Liver (tissue), 9 donors: ENCODE measurements around the gene CAMKMT. TPM values are rescaled to one million over a fixed set of nuclear protein-coding genes. Genes with fewer than 3 reads are reported as not detected.

Source experiments
- DNase-seq: peaks from one replicate; pipeline ENCODE4 v3.0.0-alpha.2; 2017; ENCODE audit warnings: low spot score
- H3K27ac ChIP-seq, 2 donors: one replicate each; pipeline ENCODE4 v1.7.0; 2013; ENCODE audit warnings: inconsistent platforms in 2 of 2, low read length in 2 of 2, control low read depth in 1 of 2, low read depth in 1 of 2, mild to moderate bottlenecking in 1 of 2
- H3K27me3 ChIP-seq, 4 donors: one replicate each; pipeline versions ENCODE4 v1.6.1 to v1.7.0; 2013; ENCODE audit warnings: low read length in 3 of 4, inconsistent platforms in 1 of 4, mild to moderate bottlenecking in 1 of 4, moderate library complexity in 1 of 4; ENCODE audit not compliant: control insufficient read depth in 4 of 4, insufficient read depth in 4 of 4
- H3K36me3 ChIP-seq, 4 donors: one replicate each; pipeline versions ENCODE4 v1.6.1 to v1.7.0; 2013; ENCODE audit warnings: low read length in 3 of 4, mild to moderate bottlenecking in 3 of 4, low read depth in 1 of 4, moderate library complexity in 1 of 4; ENCODE audit not compliant: control insufficient read depth in 4 of 4, insufficient read depth in 3 of 4
- H3K4me1 ChIP-seq, 4 donors: one replicate each; pipeline versions ENCODE4 v1.6.1 to v1.7.0; 2013; ENCODE audit warnings: low read length in 3 of 4, mild to moderate bottlenecking in 3 of 4, moderate library complexity in 1 of 4; ENCODE audit not compliant: control insufficient read depth in 4 of 4, insufficient read depth in 4 of 4
- H3K4me3 ChIP-seq, 3 donors: one replicate each; pipeline versions ENCODE4 v1.6.1 to v1.7.0; 2013; ENCODE audit warnings: low read length in 3 of 3, control low read depth in 1 of 3, low read depth in 1 of 3, mild to moderate bottlenecking in 1 of 3
- H3K9ac ChIP-seq, 2 donors: one replicate each; pipeline ENCODE4 v1.7.0; 2013; ENCODE audit warnings: low read length in 2 of 2, mild to moderate bottlenecking in 2 of 2, moderate library complexity in 2 of 2, control low read depth in 1 of 2, low read depth in 1 of 2
- H3K9me3 ChIP-seq, 4 donors: one replicate each; pipeline versions ENCODE4 v1.6.1 to v1.7.0; 2013; ENCODE audit warnings: low read length in 3 of 4; ENCODE audit not compliant: control insufficient read depth in 4 of 4
- FOXA1 ChIP-seq: IDR thresholded peaks from 2 replicates; pipeline ENCODE4 v1.6.1; 2016; ENCODE audit warnings: antibody characterized with exemption
- GABPA ChIP-seq, 2 donors: IDR thresholded peaks in 1 of 2; conservative IDR thresholded peaks in 1 of 2; 2 replicates each; pipeline ENCODE4 v1.6.1; 2016; ENCODE audit warnings: antibody characterized with exemption in 2 of 2, mild to moderate bottlenecking in 1 of 2, moderate library complexity in 1 of 2
- HNF4A ChIP-seq, 2 donors: conservative IDR thresholded peaks; 2 replicates each; pipeline ENCODE4 v1.6.1; 2016; ENCODE audit warnings: antibody characterized with exemption in 2 of 2, mild to moderate bottlenecking in 2 of 2
- HNF4G ChIP-seq: IDR thresholded peaks from 2 replicates; pipeline ENCODE4 v1.6.1; 2016; ENCODE audit warnings: antibody characterized with exemption
- JUND ChIP-seq, 2 donors: IDR thresholded peaks; 2 replicates each; pipeline ENCODE4 v1.6.1; 2016; ENCODE audit warnings: antibody characterized with exemption in 2 of 2
- NR2F2 ChIP-seq: IDR thresholded peaks from 2 replicates; pipeline ENCODE4 v1.6.1; 2016; ENCODE audit warnings: antibody characterized with exemption
- RAD21 ChIP-seq, 2 donors: IDR thresholded peaks; 2 replicates each; pipeline ENCODE4 v1.6.1; 2016; ENCODE audit warnings: antibody characterized with exemption in 2 of 2, mild to moderate bottlenecking in 2 of 2
- RXRA ChIP-seq, 2 donors: IDR thresholded peaks; 2 replicates each; pipeline ENCODE4 v1.6.1; 2017 to 2018; ENCODE audit warnings: antibody characterized with exemption in 2 of 2, mild to moderate bottlenecking in 1 of 2
- SP1 ChIP-seq: IDR thresholded peaks from 2 replicates; pipeline ENCODE4 v1.6.1; 2018; ENCODE audit warnings: antibody characterized with exemption, mild to moderate bottlenecking
- TAF1 ChIP-seq: conservative IDR thresholded peaks from 2 replicates; pipeline ENCODE4 v1.6.1; 2016; ENCODE audit warnings: antibody characterized with exemption, mild to moderate bottlenecking
- YY1 ChIP-seq: IDR thresholded peaks from 2 replicates; pipeline ENCODE4 v1.6.1; 2016; ENCODE audit warnings: antibody characterized with exemption, mild to moderate bottlenecking
- WGBS: extraction: QIAGEN DNeasy Blood & Tissue Kit; methylation state at CpG from one replicate; pipeline ENCODE4 v1.1.7; 2013; 5-methylcytosine and 5-hydroxymethylcytosine counted together
- polyA plus RNA-seq, 2 donors: library from polyadenylated mRNA; stranded (reverse) in 1 of 2; unstranded in 1 of 2; fragments of 200-250 nt in 1 of 2; fragments of >200 nt in 1 of 2; fragmentation: Nextera tagmentation in 1 of 2; extraction: Ambion mirVana in 1 of 2; gene quantifications; one replicate each; pipeline versions ENCODE4 v1.2.1 to v1.2.3, GENCODE V29; 2013 to 2015
- total RNA-seq, 2 donors: library from RNA; depleted of rRNA; stranded (reverse); fragments of >200 nt; gene quantifications; one replicate each; pipeline ENCODE4 v1.2.3, GENCODE V29; 2014
- TF ChIP-seq, protein P1 (sequence below): IDR thresholded peaks from 2 replicates; pipeline ENCODE4 v1.6.1; 2016; ENCODE audit warnings: antibody characterized with exemption, mild to moderate bottlenecking
- TF ChIP-seq, protein P2 (sequence below): IDR thresholded peaks from 2 replicates; pipeline ENCODE4 v1.6.1; 2016; ENCODE audit warnings: antibody characterized with exemption
- TF ChIP-seq, protein P3 (sequence below): fragments of 150-350 bp; IDR thresholded peaks from 2 replicates; pipeline ENCODE4 v1.5.1; 2017; ENCODE audit warnings: improper control_type of control experiment, low read depth, low read length; ENCODE audit not compliant: missing input control
- TF ChIP-seq, protein P4 (sequence below): IDR thresholded peaks from 2 replicates; pipeline ENCODE4 v1.6.1; 2016; ENCODE audit warnings: antibody characterized with exemption
- TF ChIP-seq, protein P5 (sequence below): IDR thresholded peaks from 2 replicates; pipeline ENCODE4 v1.6.1; 2016; ENCODE audit warnings: antibody characterized with exemption
- donor health status: healthy.
- donor health status: healthy.
- donor health status: healthy.
- donor health status: healthy.
- donor health status: healthy.

The CAMKMT gene
- total and polyA plus RNA-seq, 4 donors, result 1.5 to 12.7 (median 7.1) TPM

DNA sequence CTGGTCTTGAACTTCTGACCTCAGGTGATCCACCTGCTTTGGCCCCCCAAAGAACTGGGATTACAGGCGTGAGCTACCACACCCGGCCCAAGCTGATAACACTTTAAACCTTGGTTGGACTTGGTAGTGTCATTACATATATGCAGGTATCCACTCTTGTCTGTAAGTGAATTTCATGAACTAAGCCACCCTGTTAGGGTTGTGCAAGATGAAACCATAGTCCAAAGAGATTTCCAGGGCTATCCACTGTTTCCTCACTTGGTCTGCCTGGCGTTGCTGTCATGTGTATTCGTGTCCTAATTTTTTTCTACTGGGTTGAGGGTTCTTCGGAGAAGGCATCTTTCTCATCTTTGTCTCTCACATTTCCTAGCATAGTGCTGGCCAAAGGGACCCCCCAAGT lies 203.0 kb downstream of the CAMKMT start:
- H3K36me3 ChIP-seq, result no peaks in the 10 kb centered on the region
- H3K9ac ChIP-seq, result no peak overlapping the region
- no peak overlapping the region for H3K4me3 ChIP-seq
- no peak overlapping the region for H3K27ac ChIP-seq
- no peak for DNase-seq
- TF ChIP-seq, protein P1, sequence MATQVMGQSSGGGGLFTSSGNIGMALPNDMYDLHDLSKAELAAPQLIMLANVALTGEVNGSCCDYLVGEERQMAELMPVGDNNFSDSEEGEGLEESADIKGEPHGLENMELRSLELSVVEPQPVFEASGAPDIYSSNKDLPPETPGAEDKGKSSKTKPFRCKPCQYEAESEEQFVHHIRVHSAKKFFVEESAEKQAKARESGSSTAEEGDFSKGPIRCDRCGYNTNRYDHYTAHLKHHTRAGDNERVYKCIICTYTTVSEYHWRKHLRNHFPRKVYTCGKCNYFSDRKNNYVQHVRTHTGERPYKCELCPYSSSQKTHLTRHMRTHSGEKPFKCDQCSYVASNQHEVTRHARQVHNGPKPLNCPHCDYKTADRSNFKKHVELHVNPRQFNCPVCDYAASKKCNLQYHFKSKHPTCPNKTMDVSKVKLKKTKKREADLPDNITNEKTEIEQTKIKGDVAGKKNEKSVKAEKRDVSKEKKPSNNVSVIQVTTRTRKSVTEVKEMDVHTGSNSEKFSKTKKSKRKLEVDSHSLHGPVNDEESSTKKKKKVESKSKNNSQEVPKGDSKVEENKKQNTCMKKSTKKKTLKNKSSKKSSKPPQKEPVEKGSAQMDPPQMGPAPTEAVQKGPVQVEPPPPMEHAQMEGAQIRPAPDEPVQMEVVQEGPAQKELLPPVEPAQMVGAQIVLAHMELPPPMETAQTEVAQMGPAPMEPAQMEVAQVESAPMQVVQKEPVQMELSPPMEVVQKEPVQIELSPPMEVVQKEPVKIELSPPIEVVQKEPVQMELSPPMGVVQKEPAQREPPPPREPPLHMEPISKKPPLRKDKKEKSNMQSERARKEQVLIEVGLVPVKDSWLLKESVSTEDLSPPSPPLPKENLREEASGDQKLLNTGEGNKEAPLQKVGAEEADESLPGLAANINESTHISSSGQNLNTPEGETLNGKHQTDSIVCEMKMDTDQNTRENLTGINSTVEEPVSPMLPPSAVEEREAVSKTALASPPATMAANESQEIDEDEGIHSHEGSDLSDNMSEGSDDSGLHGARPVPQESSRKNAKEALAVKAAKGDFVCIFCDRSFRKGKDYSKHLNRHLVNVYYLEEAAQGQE, result no peak
- TF ChIP-seq, protein P2, sequence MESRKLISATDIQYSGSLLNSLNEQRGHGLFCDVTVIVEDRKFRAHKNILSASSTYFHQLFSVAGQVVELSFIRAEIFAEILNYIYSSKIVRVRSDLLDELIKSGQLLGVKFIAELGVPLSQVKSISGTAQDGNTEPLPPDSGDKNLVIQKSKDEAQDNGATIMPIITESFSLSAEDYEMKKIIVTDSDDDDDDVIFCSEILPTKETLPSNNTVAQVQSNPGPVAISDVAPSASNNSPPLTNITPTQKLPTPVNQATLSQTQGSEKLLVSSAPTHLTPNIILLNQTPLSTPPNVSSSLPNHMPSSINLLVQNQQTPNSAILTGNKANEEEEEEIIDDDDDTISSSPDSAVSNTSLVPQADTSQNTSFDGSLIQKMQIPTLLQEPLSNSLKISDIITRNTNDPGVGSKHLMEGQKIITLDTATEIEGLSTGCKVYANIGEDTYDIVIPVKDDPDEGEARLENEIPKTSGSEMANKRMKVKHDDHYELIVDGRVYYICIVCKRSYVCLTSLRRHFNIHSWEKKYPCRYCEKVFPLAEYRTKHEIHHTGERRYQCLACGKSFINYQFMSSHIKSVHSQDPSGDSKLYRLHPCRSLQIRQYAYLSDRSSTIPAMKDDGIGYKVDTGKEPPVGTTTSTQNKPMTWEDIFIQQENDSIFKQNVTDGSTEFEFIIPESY, result no peak
- TF ChIP-seq, protein P3, sequence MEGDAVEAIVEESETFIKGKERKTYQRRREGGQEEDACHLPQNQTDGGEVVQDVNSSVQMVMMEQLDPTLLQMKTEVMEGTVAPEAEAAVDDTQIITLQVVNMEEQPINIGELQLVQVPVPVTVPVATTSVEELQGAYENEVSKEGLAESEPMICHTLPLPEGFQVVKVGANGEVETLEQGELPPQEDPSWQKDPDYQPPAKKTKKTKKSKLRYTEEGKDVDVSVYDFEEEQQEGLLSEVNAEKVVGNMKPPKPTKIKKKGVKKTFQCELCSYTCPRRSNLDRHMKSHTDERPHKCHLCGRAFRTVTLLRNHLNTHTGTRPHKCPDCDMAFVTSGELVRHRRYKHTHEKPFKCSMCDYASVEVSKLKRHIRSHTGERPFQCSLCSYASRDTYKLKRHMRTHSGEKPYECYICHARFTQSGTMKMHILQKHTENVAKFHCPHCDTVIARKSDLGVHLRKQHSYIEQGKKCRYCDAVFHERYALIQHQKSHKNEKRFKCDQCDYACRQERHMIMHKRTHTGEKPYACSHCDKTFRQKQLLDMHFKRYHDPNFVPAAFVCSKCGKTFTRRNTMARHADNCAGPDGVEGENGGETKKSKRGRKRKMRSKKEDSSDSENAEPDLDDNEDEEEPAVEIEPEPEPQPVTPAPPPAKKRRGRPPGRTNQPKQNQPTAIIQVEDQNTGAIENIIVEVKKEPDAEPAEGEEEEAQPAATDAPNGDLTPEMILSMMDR, result no peak
- TF ChIP-seq RAD21 (IDR thresholded peaks at IDR 0.05), result peak in 1 of 2 donors; percentile 45
- TF ChIP-seq TAF1, result no peak
- TF ChIP-seq FOXA1, result no peak
- no peak for TF ChIP-seq GABPA (IDR thresholded peaks at IDR 0.05 in 1 of 2, conservative IDR thresholded peaks at IDR 0.05 in 1 of 2)
- peak; percentile 58 for TF ChIP-seq HNF4G
- TF ChIP-seq NR2F2, result no peak
- TF ChIP-seq, protein P4, sequence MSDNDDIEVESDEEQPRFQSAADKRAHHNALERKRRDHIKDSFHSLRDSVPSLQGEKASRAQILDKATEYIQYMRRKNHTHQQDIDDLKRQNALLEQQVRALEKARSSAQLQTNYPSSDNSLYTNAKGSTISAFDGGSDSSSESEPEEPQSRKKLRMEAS, result no peak
- TF ChIP-seq SP1, result peak; percentile 57
- TF ChIP-seq YY1, result no peak
- TF ChIP-seq RXRA (IDR thresholded peaks at IDR 0.05), result peak; percentile 52 to 64
- peak; percentile 77 to 87 for TF ChIP-seq HNF4A (conservative IDR thresholded peaks at IDR 0.05)
- TF ChIP-seq JUND (IDR thresholded peaks at IDR 0.05), result no peak
- no peaks in the 10 kb centered on the region for H3K9me3 ChIP-seq
- WGBS, result 67% methylated on average over 5 of the region's 5 CpGs
- no peaks in the 10 kb centered on the region for H3K27me3 ChIP-seq
- no peaks in the 10 kb centered on the region for H3K4me1 ChIP-seq

DNA sequence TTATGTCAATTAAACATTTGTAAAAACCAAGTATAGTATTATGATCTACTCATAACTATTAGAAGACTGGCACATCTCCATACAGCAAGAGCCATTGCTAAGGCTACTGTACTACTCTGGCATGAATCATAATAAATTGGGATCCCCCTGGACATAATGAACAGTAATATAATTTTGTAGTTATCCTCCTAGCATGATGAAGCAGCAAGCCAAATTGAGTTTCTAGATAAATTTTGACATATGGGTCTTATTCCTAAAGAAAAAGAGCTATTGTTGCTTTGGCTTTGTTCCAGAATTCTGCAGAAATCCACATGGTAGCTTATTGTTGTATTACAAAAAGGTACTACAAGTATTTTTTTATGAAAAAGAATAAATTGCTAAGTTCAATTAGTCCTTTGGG lies 204.3 kb downstream of the CAMKMT start:
- no peak overlapping the region for H3K9ac ChIP-seq
- no peak for DNase-seq
- no peaks in the 10 kb centered on the region for H3K4me1 ChIP-seq
- no peaks in the 10 kb centered on the region for H3K9me3 ChIP-seq
- H3K4me3 ChIP-seq, result no peak overlapping the region
- H3K36me3 ChIP-seq, result no peaks in the 10 kb centered on the region
- no peak overlapping the region for H3K27ac ChIP-seq
- TF ChIP-seq HNF4A (conservative IDR thresholded peaks at IDR 0.05) (no peak), SP1 (no peak), HNF4G (no peak)
- TF ChIP-seq, protein P4, result no peak
- TF ChIP-seq, protein P5, sequence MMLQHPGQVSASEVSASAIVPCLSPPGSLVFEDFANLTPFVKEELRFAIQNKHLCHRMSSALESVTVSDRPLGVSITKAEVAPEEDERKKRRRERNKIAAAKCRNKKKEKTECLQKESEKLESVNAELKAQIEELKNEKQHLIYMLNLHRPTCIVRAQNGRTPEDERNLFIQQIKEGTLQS, result no peak
- H3K27me3 ChIP-seq, result no peaks in the 10 kb centered on the region
